GM18499 (cell line): Measurements from ENCODE around the gene CAPN8.

Experiments
- ATAC-seq: cut with Tn5 transposase; IDR thresholded peaks from one replicate; pipeline ENCODE4 v1.9.1; 2021; ENCODE audit warnings: moderate number of reproducible peaks; ENCODE audit not compliant: insufficient read depth, unreplicated experiment

Gene CAPN8

GRCh38 chr1:223620297-223620897 is 45.1 kb downstream of the CAPN8 start:
- no peak for ATAC-seq

DNA sequence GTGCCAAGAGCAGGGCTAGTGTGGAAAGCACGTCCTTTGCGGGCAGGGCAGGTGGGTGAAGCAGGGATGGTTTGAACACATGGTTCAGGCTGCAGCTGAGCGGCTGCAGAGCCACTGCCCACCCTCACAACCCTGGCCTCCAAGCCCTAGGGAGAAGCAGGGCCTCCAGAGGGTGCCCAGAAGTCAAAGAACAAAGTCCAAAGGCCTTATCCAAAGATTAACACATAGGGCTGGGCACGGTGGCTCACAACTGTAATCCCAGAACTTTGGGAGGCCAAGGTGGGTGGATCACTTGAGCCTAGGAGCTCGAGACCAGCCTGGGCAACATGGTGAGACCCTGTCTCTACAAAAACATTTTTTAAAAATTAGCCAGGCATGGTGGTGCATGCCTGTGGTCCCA is 46.8 kb downstream of the CAPN8 start:
- no peak for ATAC-seq

GRCh38 chr1:223617323-223618070 is 48.0 kb downstream of the CAPN8 start:
- no peak for ATAC-seq

- no peak for ATAC-seq
Measured at GRCh38 chr1:223616586-223616985, 48.9 kb downstream of the CAPN8 start.

GRCh38 chr1:223611936-223612335 is 53.6 kb downstream of the CAPN8 start:
- no peak for ATAC-seq

DNA sequence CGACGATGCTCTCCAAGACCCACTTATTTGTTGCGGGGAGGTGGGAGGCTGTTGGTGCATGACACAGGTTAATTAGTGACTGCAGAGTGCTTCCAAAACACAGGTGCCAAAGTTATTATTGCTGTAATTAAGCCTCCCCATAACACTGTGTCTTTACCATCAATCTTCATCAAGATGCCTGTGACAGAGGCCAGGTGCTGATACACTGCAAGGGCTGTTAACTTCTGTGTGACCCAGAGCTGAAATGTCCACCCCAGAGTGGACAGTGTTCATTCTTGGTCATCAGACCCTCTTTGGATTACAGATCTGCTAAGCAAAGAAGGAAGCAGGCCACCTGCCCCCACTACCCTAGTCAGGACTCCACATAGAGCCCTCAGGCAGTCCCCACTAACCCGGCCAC is 55.5 kb downstream of the CAPN8 start:
- no peak for ATAC-seq

- ATAC-seq, result no peak
Measured at GRCh38 chr1:223609066-223609465, 56.4 kb downstream of the CAPN8 start.

DNA sequence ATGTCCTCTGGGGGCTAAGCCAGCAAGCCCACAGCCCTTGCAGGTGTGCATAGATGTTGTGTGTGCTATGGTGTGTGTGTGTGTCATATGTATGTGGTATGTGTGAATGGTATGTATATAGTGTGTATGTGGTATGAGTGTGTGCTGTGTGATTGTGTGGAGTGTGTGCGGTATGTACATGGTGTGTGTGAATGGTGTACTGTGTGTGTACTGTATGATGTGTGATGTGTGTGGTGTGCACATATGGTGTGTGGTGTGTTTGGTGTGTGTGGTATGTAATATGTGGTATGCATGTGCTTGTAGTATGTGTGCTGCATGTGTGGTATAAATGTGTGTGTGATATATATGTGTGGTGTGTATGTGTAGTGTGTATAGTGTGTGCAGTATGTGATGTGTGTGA is 107.0 kb downstream of the CAPN8 start:
- ATAC-seq, result no peak

- ATAC-seq, result no peak
Measured at GRCh38 chr1:223557130-223557475, 108.4 kb downstream of the CAPN8 start.

DNA sequence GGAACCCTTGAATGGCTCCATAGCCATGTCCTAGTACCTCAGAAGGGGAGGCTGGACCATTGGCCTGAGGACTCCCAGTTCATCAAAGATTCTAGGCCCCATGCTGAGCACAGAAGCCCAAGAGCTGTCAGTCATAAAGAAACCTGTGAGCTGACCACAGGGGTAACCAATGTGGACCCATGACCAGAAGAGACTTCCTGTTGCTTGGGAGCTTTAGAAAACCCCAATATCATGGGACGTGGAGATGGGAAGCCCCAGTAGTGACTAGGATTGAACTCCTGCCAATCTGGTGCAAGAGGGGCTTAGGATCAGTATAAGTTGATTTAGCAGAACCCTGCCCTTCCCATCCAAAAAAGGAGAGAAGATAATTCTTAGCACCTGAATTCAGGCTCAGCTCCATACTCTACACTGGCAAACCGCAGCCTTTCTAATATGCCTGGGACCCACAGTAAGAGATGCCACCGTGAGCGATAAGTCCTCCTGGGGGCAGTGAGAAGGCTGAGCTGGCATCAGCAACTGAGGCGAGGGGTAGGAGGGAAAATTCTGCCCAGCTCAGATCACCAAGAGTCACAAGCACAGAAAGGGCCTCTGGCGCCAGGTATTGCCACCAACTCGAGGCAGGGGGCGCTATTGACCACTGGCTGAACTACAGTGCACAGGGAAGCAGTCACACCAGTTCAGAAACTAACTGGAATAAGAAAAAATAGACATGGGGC is 108.9 kb downstream of the CAPN8 start:
- peak; percentile 73 for ATAC-seq

DNA sequence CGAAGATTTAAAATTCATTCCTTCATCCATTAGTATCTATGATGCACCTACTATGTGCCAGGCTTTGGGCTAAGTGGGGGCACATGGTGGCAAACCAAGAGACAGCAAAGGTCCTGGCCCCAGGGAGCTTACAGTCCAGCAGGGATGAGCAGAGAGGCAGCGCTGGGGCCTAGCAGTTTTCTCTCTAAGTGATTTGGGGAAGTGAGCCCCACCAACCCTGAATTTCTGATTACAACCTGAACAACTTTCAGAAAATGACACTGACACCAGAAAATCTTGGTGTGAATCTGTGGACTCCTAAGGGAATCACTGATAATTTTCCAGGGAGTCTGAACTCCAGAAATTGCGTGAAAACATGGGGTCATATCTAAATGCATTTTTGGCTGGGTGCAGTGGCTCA is 111.5 kb downstream of the CAPN8 start:
- ATAC-seq, result no peak

DNA sequence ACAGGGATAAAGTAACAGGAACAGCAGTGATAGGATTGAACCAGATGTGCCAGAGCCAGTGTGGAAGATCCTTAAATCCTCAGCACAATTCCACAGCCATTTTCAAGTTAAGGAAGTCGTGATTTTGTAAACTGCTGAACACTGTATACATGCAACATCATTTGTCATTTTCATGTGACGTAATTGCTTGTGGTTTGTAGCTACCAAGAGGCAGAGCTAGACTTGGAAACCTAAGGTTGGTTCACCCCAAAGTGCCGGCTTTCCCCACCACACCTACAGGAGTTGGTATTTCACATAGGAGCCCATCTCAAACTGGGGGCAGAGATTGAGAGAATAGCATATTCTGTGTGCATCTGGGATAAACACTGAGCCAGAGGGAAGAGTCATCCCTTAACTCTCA is 113.9 kb downstream of the CAPN8 start:
- no peak for ATAC-seq

- ATAC-seq, result no peak
Measured at GRCh38 chr1:223549740-223550139, 115.8 kb downstream of the CAPN8 start.

DNA sequence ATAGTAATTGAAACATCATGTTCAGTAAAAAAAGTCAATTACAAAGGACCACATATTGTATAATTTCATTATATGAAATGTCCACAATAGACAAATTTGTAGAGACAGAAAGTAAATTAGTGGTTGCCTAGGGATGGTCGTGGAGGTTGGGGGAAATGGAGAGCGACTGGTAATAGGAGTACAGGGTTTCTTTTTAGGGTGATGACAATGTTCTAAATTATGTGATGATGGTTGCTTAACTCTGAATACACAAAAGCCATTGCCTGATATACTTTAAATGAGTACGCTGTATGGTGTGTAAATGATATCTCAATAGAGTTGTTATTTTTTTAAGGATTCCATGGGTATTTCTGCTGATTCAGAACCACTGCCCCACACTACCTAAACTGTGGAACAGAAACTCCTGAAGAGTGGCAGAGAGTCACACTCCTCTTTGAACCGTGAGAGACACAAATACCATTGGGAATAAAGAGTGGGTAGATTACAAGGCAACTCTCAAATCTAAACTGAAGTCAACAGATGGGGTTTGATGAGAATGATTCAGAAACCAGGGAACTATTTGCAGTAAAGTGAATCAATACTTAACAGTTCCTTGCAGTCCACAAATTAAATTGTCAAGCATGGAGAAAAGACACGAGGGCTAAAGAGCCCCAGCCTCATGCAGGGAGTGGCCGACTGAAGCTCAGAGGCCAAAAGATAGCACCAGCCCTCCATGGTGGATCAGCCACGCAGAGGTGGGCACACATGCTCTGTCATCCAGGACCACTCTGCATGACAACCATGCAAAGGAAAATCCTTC is 118.0 kb downstream of the CAPN8 start:
- ATAC-seq, result no peak

- no peak for ATAC-seq
Measured at GRCh38 chr1:223545343-223545742, 120.2 kb downstream of the CAPN8 start.

GRCh38 chr1:223543560-223543959 is 121.9 kb downstream of the CAPN8 start:
- ATAC-seq, result no peak

GRCh38 chr1:223542831-223543230 is 122.7 kb downstream of the CAPN8 start:
- no peak for ATAC-seq

DNA sequence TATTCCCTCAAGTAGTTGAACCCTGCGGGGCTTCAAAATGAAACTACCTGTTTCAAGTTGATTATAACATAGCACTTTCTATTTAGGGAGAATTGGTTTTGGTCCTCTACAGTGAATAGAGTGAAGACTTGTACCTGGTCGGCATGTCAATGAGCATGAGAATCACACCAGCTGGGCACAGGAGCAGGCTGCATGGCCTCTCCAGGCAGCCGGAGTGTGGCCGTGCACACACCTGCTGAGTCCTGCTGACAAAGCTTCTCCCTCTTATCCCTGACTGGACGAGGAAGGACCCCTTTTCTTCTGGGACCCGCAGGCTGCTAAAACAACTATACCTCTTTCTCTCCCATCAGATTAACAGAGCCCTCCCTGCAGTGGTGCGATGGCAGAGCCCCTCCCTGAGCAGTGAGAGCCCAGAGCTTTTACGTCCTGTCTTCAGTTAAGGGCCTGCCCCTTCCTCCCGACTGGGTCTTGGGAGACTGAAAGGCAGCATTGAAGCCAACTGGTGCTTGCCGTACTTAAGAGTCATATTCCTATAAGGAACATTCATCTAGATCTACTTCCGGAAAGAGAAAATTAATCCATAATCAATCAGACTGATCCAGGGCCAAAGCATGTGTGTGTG is 124.9 kb downstream of the CAPN8 start:
- ATAC-seq, result no peak

DNA sequence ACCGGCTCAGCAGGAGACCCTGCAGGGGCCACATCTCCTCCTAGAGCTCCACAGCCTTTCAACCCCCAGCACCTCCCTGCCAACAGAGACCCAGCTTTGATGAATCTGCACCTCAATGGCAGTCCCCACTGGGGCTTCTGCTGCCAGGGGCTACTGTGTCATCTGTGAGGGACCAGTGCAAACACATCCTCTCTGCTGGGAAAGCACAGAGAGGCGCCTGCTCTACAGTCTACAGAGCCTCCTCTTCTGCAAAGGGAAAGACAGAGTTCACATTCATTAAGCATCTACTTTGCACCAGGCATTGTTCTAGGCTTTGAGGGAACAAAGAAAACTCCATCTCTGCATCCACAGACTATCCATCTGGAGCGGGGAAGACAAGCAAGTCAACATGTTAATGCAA is 125.8 kb downstream of the CAPN8 start:
- no peak for ATAC-seq

DNA sequence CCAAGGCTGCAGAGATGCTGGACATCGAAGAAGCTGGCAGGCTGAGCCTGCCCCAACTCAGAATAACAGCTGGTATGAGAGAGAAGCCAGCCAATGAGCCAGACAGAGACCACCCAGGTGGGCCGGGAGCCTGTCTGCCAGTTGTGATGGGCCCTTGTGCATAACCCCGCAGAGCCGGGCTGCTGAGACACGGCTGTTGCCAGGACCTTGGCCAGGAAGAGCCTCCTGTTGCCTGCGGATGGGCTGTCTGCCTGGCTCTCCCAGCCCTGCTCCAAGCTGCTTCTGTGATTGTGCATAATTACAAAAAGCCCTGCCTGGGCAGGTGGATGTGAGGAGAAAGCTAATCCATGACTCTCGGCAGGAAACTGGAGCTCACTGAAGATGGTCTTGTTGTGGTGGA is 126.5 kb downstream of the CAPN8 start:
- ATAC-seq, result no peak
